Stimulated activated CD4-positive, alpha-beta T cell treated with anti-CD3 and anti-CD28 coated beads, Interleukin-15, amount 100 ng/mL, for 24 hours (primary cell): ENCODE measurements around the gene ELOA2.
A peak's percentile ranks its signal among the peaks of the same experiment; 100 is the strongest.
"Not testable (repeated sequence)": the region's sequence is repeated elsewhere in the genome, so short reads cannot be mapped to it uniquely, and the experiment has no call there.

Source experiments
- DNase-seq: peaks from one replicate; pipeline ENCODE4 v3.0.0-alpha.2; 2020

The ELOA2 gene, protein sequence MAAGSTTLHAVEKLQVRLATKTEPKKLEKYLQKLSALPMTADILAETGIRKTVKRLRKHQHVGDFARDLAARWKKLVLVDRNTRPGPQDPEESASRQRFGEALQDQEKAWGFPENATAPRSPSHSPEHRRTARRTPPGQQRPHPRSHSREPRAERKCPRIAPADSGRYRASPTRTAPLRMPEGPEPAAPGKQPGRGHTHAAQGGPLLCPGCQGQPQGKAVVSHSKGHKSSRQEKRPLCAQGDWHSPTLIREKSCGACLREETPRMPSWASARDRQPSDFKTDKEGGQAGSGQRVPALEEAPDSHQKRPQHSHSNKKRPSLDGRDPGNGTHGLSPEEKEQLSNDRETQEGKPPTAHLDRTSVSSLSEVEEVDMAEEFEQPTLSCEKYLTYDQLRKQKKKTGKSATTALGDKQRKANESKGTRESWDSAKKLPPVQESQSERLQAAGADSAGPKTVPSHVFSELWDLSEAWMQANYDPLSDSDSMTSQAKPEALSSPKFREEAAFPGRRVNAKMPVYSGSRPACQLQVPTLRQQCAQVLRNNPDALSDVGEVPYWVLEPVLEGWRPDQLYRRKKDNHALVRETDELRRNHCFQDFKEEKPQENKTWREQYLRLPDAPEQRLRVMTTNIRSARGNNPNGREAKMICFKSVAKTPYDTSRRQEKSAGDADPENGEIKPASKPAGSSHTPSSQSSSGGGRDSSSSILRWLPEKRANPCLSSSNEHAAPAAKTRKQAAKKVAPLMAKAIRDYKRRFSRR

GRCh38 chr18:47035156-47035671 is at the start of gene ELOA2:
Gene ELOA2, minus strand, starts transcription at chr18:47035621. Its CDS starts 357 bp downstream, at chr18:47035264.
- no peak for DNase-seq

DNA sequence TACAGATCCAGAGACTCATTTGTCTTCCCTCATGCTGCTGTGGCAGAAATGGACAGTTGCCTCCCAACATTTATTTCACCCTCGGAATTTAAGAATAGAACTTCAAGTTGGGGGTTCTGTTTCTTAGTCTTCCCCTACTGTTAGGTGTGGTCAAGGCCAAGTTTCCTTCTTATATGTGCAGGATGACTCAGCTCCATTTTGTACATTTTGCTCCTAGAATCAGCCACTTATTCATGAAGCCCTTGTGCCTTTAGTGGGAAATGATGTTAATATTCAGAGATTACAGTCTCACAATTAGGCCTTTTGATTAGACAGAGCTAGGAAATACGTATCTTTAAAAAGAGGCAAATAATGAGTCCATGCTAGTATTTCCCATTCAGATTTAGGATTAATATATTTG is 46.2 kb upstream of the ELOA2 start:
- DNase-seq: no peak

GRCh38 chr18:47080872-47081271 is 45.5 kb upstream of the ELOA2 start:
- no peak for DNase-seq

- no peak for DNase-seq
Observed at GRCh38 chr18:47077111-47077510, 41.7 kb upstream of the ELOA2 start.

DNA sequence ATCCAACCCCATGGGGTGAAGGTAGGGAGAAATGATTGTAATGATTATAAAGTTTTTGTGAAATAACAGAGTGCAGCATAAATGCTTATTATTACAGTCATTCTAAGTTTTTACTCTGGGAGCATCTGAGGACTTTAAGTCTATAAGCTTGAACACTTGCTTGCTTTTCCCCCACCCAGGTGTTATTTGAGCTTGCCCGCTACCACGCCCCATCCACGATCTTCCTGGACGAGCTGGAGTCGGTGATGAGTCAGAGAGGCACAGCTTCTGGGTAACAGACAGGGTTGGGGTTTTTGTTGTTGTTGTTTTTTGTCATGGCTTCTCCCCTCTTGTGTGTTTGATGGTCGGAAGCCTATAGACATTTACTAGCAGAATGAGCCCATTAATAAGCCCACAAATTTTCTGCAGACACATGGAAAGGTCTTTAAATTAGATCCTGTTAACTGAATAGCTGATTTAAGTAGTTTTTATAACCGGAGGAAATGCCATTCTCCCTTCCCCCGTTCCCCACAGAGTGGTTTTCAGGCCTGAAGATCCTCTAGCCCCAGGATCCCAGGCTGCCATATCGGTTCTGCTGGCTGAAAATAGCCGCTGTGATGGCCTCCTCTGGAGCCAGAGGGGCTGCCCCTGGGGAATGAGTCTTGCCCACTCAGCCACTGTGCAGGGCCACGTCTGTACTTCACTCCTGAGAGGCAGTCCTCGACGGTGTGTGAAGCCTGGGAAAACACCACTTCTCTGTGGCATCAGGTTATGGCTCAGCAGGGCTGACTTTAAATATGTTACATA is 39.9 kb upstream of the ELOA2 start:
- DNase-seq: no peak

- no peak for DNase-seq
Observed at GRCh38 chr18:47067648-47068047, 32.2 kb upstream of the ELOA2 start.

- no peak for DNase-seq
Observed at GRCh38 chr18:47063096-47063495, 27.7 kb upstream of the ELOA2 start.

GRCh38 chr18:47062471-47062870 is 27.1 kb upstream of the ELOA2 start:
- DNase-seq: no peak

DNA sequence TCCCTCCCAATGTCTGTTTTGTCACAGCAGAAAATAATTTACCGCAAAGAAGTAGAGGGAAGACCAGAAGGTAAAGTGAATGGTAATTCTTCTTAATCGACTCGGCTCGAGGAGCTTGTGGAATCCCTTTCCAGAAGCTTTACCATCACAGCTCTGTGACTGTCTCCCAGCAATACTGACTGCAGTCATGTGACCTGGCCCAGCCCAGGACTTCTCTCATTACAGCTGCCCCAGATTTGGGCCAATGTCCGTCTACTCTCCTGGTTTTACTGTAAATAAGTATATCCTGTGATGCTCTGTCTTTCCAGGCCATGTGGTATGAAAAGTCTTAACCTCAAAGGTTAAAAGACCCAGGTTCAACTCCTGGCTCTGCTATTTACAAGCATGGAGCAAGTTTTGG is 18.9 kb upstream of the ELOA2 start:
- no peak for DNase-seq

DNA sequence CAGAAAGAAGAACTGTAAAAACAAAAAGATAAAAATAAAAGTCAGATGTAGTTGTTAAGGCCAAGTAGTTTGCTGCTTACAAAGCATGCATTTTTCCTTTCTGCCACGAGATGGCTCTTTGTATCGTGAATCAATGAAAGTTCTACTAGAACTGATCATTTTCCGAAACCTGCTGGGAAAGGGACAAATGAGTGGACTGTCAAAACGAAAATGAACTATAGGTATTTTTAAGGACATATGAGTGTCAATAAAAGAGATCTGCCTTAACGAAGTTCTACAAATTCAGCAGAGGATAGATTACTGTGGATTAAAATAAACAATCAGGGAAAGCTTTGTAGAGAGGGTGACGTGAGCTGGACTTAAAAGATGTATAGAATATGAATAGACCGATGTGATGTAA is 15.0 kb upstream of the ELOA2 start:
- peak; percentile 5 for DNase-seq

GRCh38 chr18:47040982-47041381 is 5.6 kb upstream of the ELOA2 start:
- no peak for DNase-seq

DNA sequence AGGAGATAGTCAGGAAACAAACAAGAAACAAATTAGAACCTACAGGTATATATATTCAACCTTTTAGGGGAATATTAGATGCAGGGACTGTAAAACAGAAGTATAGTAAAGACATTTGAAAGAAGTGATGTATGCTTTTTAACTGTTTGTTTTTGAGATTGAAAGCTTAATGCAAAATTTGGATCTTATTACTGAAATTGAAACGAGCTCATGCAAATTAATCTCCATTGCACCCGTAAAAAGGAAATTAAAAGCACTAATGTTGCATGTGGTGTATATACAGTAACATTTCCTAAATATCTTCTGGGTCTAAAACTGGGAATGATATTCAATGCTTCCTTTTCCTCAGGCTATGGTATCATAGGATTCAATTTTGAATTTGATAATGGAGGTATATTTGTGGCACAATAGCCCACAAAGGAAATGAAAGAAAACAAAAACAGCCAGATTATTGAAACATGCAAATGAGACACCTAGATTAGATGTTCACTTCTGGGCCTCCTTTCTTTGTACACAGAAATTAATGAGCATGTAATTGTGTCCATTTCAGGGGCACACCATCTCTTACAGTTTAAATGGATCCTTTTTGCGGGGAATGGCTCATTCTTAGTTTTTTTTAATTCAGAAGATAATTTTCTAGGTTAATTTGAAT is 1.6 kb upstream of the ELOA2 start:
- no peak for DNase-seq

DNA sequence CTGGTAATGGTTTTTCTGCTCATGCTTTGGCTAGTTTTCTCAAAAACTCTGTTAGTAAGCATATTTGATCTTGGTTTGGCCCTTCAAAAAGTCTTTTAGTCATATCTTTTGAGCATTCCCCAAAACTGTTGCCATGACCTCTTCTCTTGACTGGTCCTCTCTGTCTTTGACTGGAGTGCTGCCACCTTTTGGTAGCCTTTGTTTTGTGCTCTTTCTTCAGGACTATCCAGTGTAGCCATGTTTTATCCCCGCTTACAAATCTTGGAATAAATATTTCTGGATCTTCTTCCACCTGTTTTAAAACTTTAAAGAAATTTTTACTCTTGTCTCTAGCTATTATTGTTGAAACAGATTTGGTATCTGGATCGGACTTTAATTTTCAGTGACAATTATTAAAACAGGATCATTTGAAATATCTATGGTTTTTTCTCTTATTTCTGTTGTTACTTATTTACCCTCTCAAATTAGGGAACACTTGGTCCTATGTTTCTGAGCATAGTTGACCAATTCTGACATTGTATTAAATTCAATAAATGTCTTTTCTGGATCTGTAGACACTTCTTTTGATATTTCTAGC is 965 bp upstream of the ELOA2 start:
- DNase-seq: no peak

GRCh38 chr18:47034591-47034990 is 830 bp downstream of the ELOA2 start:
- not testable (repeated sequence) for DNase-seq

- DNase-seq: no peak
Observed at GRCh38 chr18:47032945-47033344, 2.5 kb downstream of the ELOA2 start.

DNA sequence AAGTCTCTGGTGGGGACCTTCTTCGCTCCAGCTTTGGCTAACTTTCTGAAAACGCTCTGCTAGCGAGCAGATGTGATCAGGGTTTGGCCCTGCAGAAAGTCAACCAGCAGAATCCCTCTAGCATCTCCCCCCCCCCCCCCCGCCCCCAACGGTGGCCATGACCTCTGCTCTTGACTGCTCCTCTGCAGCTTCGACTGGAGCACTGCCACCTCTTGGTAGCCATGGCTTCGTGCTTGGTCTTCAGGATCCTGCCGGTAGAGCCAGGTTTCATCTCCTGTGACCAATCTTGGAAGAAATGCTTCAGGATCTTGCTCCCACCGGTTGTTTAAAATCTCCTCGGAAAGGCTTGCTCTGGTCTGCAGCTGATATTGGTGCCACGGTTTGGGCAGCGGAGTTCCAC is 4.5 kb downstream of the ELOA2 start:
- not testable (repeated sequence) for DNase-seq

GRCh38 chr18:47029684-47030353 is 5.6 kb downstream of the ELOA2 start:
- DNase-seq: not testable (repeated sequence)

GRCh38 chr18:47028738-47029137 is 6.7 kb downstream of the ELOA2 start:
- DNase-seq: peak; percentile 3

DNA sequence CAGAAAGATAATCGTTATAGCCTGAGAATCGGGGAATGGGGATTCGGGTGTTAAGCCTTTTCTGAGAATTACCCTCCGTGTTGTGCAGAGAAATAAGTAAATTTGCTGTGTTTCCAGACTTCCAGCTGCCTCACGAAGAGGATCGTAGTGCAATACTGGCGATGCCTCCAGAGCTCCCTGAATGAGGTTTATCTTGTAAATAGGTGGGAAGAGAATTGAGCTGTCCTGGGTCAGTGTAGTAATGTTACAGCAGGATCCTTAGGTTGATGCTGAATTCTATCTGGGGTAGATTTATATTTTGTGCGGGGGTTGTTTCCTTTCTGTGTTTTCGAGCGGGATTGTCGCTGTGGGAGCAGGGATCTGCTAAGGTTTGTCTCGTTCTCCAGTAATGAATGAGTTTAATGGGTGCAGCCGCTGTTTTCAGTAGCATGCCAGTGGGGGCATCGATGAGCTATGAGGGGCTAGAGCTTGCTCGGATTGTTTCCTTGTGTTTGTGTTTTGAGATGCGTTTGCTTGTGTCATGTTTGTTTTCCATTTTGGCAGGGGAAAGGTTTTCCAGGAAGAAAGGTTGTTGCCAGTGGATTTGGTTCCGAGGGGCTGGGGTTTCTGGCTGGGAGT is 9.8 kb downstream of the ELOA2 start:
- DNase-seq: not testable (repeated sequence)

- not testable (repeated sequence) for DNase-seq
Observed at GRCh38 chr18:47023769-47024465, 11.5 kb downstream of the ELOA2 start.
